ENCODE results near the gene COL23A1.
"Not testable (repeated sequence)": the region's sequence is repeated elsewhere in the genome, so short reads cannot be mapped to it uniquely, and the experiment has no call there.

The COL23A1 gene

GRCh38 chr5:178234121-178234749 lies 356.0 kb downstream of the COL23A1 start:
- DNase-seq: no peak

- DNase-seq: no peak
Measured at GRCh38 chr5:178232920-178233429, 357.2 kb downstream of the COL23A1 start.

GRCh38 chr5:178232124-178232919 lies 357.9 kb downstream of the COL23A1 start, which contains the start of gene PHYKPL:
Gene PHYKPL, minus strand, starts transcription at chr5:178232802. Its CDS starts 252 bp downstream, at chr5:178232550.
- peak; percentile 76 for DNase-seq

- DNase-seq: no peak
Measured at GRCh38 chr5:178231539-178232123, 358.6 kb downstream of the COL23A1 start.

GRCh38 chr5:178230879-178231538 lies 359.2 kb downstream of the COL23A1 start:
- no peak for DNase-seq

- no peak for DNase-seq
Measured at GRCh38 chr5:178229861-178230260, 360.3 kb downstream of the COL23A1 start.

- DNase-seq: not testable (repeated sequence)
Measured at GRCh38 chr5:178229111-178229510, 361.1 kb downstream of the COL23A1 start.

GRCh38 chr5:178228609-178229008 lies 361.6 kb downstream of the COL23A1 start:
- no peak for DNase-seq

GRCh38 chr5:178227929-178228328 lies 362.3 kb downstream of the COL23A1 start:
- DNase-seq: no peak

- DNase-seq: no peak
Measured at GRCh38 chr5:178227138-178227659, 363.0 kb downstream of the COL23A1 start.

- no peak for DNase-seq
Measured at GRCh38 chr5:178225174-178225573, 365.0 kb downstream of the COL23A1 start.

- DNase-seq: no peak
Measured at GRCh38 chr5:178224403-178224802, 365.8 kb downstream of the COL23A1 start.

GRCh38 chr5:178223828-178224335 lies 366.3 kb downstream of the COL23A1 start:
- DNase-seq: no peak

- no peak for DNase-seq
Measured at GRCh38 chr5:178223196-178223773, 366.9 kb downstream of the COL23A1 start.

- DNase-seq: no peak
Measured at GRCh38 chr5:178222292-178222691, 367.9 kb downstream of the COL23A1 start.

GRCh38 chr5:178221853-178222252 lies 368.3 kb downstream of the COL23A1 start:
- no peak for DNase-seq

- DNase-seq: no peak
Measured at GRCh38 chr5:178221282-178221681, 368.9 kb downstream of the COL23A1 start.

- no peak for DNase-seq
Measured at GRCh38 chr5:178218827-178219226, 371.4 kb downstream of the COL23A1 start.

- no peak for DNase-seq
Measured at GRCh38 chr5:178218237-178218776, 371.9 kb downstream of the COL23A1 start.

- DNase-seq: no peak
Measured at GRCh38 chr5:178216779-178217178, 373.4 kb downstream of the COL23A1 start.

GRCh38 chr5:178216088-178216534 lies 374.1 kb downstream of the COL23A1 start:
- no peak for DNase-seq
